Epithelial cell of esophagus (primary cell): ENCODE data around the gene ACRBP.

Experiments
- DNase-seq: peaks from one replicate; pipeline ENCODE4 v3.0.0; 2010; ENCODE audit warnings: low read depth
- H3K4me3 ChIP-seq: 2 replicates; pipeline ENCODE4 v1.5.1; 2011; ENCODE audit warnings: mild to moderate bottlenecking, low read length, control low read depth
- TF ChIP-seq, protein P1 (sequence below): IDR thresholded peaks from 2 replicates; pipeline ENCODE4 v1.5.1; 2011; ENCODE audit warnings: low read depth, mild to moderate bottlenecking, low read length, control low read depth, inconsistent platforms; ENCODE audit not compliant: insufficient read depth; ENCODE audit errors: missing control alignments

ACRBP gene

DNA sequence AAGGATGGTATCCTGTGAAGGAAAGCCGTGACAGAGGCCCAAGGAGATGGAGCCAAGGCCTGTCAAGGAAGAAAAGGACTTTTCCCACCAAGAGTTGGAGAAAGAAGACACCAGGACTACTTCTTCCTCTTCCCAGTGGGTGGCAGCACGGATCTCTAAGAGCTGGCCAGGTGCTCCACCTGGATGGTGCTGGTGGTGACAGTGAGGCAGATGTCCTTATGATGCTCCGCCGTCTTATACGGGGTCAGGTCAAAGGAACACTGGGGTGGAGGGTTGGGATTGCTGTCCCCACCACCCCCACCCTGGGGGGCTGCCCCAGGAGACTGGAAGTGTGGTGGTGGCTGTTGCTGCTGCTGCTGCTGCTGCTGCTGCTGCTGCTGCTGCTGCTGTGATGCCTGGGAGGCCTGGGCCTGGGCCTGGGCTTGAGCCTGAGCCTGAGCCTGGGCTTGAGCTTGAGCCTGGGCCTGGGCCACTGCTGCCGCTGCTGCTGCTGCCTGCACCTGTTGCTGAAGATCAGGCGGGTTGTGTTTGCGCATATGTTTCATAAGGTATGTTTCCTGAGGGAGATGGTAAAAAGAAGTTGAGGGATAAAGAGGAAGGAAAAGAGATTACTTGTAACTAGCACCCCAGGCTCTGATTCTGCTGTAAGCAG lies 20.5 kb upstream of the ACRBP start:
- peak; percentile 36 for DNase-seq

DNA sequence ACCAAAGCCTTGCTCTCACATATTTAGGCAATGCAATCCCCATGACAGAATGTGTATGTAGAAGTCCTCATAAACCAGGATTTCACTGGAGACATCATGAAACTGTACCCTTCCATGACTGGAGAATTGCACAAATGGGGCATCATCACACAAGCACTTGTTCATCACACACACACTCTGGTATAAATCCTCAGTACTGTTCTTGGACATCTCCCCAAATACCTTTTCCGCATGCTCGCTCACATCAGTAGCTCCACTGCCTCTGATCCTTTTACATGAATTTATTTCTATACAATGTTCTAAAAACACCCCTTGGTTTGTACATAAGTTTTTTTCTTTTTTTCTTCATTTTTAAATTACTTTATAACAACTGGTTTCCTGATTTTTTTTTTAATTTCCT lies 19.0 kb upstream of the ACRBP start:
- no peak for DNase-seq
- TF ChIP-seq, protein P1, sequence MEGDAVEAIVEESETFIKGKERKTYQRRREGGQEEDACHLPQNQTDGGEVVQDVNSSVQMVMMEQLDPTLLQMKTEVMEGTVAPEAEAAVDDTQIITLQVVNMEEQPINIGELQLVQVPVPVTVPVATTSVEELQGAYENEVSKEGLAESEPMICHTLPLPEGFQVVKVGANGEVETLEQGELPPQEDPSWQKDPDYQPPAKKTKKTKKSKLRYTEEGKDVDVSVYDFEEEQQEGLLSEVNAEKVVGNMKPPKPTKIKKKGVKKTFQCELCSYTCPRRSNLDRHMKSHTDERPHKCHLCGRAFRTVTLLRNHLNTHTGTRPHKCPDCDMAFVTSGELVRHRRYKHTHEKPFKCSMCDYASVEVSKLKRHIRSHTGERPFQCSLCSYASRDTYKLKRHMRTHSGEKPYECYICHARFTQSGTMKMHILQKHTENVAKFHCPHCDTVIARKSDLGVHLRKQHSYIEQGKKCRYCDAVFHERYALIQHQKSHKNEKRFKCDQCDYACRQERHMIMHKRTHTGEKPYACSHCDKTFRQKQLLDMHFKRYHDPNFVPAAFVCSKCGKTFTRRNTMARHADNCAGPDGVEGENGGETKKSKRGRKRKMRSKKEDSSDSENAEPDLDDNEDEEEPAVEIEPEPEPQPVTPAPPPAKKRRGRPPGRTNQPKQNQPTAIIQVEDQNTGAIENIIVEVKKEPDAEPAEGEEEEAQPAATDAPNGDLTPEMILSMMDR = no peak
- no peak overlapping the region for H3K4me3 ChIP-seq

More for the DNA sequence above, 20.5 kb upstream of the ACRBP start:
- H3K4me3 ChIP-seq = no peak overlapping the region
- TF ChIP-seq, protein P1 = peak; percentile 50

DNA sequence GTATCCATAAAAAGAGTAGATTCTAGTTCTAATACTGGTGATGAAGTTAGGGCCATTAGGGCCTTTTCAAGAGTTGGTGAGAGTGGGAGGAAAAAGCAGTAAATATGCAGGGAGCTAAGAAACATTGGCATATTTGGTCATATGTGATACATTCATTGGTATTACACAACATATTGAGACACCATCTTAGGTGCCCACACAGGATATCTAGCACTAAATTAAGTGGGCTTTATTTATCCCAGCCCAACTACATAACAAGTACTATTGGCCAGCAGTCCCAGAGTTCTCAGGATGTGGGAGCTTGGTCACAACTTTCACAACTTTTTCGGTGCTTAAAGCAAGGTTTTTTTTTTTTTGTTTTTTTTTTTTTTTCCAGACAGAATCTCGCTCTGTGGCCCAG lies 17.7 kb upstream of the ACRBP start:
- H3K4me3 ChIP-seq = no peak overlapping the region
- TF ChIP-seq, protein P1 = no peak
- DNase-seq = no peak

DNA sequence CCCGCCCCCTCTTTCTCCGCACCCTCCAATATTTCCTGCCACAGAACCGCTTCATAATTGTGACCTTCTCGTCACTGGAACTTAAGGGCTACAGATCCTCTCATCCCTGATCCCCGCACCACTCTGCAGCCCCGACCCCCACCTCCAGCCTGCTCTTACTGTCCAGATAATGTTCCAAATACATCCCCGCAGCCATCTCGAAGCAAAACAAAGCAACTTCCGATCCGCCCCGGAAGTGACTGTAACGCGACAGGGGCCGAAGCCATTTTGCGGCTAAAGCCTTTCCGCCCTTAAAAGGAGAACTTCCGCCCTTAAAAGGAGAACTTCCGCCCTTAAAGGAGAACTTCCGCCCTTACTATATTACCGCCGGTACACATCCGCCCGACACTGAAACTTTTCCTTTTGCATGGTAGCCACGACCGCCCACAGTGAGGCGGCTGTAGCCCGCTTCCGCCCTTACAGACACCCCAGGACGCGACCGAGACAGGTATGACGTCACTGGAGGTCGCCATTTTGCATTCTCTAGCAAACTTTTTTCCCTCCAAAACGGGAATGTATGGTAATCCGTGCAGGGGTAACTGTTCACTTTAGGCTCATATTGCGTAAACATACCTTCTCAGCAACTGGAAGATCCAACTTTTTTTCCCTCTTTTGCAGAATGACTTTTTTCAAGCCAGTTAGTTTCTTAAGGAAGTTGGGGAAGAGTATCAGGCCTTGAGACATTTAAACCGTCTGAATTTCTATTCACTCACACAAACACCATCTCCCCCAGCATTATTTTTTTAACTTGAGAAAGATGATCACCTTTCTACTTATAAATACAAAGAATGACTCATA lies 15.9 kb upstream of the ACRBP start, which contains the start of gene ING4:
Gene ING4, minus strand, starts transcription at position 214 of the 837 bp plus-strand sequence. Its CDS starts 18 bp downstream, at position 196.
- DNase-seq = peak; percentile 100
- peak within 1 kb of the TSS; percentile 97 for H3K4me3 ChIP-seq
- TF ChIP-seq, protein P1 = no peak

DNA sequence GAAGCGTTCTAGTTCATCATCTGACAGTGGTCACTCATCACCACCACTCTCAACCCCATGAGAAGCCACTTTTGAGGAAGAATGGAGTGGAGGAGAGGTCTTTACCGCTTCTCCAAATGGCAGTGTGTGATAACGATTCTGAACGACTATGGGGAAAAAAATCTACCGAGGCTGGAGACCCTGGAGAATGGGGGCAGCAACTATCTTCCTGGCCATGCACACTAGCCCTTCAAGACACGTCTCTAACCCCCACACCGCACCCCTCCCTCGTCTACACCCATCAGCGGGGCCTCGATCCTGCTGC lies 15.3 kb upstream of the ACRBP start:
- DNase-seq = no peak
- TF ChIP-seq, protein P1 = no peak
- peak overlapping the region; percentile 97 for H3K4me3 ChIP-seq

DNA sequence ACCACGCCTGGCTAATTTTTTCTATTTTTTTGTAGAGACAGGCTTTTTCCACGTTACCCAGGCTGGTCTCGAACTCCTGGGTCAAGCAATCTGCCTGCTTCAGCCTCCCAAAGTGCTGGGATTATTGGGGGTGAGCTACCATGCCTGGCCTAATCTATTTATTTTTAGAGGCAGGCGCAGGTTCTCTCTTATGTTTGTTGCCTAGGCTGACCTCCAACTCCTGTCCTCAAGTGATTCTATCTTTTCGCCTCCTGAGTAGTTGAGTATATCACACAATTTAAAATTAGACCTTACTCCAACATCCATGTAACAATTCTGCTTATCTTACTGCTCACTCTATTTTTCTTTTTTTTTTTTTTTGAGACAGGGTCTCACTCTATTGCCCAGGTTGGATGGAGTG lies 6.8 kb upstream of the ACRBP start:
- TF ChIP-seq, protein P1 = no peak
- no peak overlapping the region for H3K4me3 ChIP-seq
- DNase-seq = no peak

DNA sequence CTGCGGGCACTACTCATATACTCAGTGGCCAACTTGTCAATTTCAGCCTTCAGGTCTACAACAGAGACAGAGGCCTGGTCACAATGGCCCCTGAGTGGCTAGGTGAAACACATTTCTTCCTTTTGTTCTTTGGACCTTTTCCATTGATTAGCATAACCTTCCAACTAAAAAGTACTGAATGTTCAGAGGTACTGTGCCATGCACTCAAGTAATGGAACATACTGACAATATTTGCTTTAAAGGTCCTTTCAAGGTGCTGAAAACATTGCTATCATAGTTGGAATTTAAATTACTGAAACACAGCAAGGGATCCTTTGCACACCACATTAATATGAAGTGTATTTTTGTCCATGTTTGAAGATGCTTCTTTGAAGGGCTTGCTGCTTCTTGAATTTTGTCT lies 6.1 kb upstream of the ACRBP start:
- no peak overlapping the region for H3K4me3 ChIP-seq
- TF ChIP-seq, protein P1 = no peak
- no peak for DNase-seq
